ENCODE measurements around the gene QSOX2.

The QSOX2 gene

DNA sequence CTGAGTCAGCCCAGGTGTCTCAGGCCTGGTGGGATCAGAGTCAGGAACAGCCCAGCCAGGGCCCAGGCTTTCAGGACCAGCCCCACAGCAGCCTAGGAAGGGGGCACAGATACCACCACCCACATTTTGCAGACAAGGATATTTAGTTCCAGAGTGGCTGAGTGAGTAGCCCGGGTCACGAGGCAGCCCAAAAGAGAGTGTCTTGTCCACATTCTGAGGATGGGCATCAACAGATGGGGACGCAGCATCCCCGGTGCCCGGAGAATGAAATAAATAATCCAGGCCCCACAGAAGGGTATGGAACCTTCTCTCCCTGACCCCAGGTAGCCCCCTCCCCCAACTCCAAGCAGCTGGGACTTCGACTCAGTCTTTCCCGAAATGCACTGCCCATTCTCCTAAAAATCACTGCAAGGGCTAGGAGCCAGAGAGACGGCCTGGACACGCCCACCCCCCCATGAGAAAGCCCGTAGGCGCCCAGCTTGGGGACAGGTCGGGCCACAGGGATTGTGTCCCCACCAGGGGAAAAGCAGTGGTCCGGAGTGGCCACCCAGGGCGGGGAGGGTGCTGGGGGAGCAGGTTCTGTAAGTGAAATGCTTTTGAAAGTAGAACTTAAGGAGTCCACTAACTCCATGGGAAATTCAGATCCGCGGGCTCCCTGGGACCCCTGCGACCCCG lies 47.5 kb downstream of the QSOX2 start:
- H3K4me3 ChIP-seq (replicated peaks; ENCODE audit: low read depth, low read length) = no peak overlapping the region
- TF ChIP-seq, protein P1, sequence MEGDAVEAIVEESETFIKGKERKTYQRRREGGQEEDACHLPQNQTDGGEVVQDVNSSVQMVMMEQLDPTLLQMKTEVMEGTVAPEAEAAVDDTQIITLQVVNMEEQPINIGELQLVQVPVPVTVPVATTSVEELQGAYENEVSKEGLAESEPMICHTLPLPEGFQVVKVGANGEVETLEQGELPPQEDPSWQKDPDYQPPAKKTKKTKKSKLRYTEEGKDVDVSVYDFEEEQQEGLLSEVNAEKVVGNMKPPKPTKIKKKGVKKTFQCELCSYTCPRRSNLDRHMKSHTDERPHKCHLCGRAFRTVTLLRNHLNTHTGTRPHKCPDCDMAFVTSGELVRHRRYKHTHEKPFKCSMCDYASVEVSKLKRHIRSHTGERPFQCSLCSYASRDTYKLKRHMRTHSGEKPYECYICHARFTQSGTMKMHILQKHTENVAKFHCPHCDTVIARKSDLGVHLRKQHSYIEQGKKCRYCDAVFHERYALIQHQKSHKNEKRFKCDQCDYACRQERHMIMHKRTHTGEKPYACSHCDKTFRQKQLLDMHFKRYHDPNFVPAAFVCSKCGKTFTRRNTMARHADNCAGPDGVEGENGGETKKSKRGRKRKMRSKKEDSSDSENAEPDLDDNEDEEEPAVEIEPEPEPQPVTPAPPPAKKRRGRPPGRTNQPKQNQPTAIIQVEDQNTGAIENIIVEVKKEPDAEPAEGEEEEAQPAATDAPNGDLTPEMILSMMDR (IDR thresholded peaks at IDR 0.05; ENCODE audit: low read depth, low read length, missing control alignments) = no peak
- DNase-seq (ENCODE audit: extremely low read depth, low read depth) = no peak

DNA sequence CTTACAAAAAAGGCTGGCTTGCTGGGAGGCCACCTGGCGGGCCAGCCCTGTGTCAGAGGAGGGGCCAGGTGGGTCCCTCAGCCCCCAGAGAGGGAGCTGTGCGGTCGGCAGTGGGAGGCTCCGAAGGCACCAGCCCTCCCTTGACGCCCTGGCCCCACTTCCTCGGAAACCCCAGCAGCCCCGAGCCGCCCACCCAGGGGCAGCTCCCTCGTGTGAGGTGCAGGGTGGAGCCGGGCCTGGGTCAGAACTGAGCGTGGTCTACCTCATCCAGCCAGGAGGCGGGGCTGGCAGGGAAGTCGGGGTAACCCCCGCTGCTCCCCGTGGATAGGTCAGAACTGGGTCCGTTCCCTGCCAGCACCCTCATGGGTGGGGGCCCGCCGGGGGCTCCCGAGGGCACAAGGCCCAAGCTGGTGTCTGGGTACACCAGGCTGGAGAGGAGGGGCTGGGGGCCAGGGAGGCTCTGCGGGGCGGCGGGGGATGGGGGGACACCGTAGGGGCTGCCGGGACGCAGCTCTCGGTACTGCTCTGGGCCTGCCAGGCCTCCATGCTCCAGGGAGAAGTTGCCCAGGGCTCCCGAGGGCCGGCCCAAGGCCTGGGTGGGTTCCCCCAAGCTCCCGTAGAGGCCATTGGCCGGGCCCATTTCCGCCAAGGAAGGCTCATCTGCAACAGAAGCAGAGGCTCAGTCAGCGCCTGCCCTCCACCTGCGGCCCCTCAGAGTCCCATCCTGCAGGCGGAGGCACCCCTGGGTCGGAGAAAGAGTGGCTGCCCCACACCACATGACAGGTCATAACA lies 48.3 kb downstream of the QSOX2 start:
- no peak for DNase-seq (ENCODE audit: extremely low read depth, low read depth)
- no peak overlapping the region for H3K4me3 ChIP-seq (replicated peaks; ENCODE audit: low read depth, low read length)
- TF ChIP-seq, protein P1 (IDR thresholded peaks at IDR 0.05; ENCODE audit: low read depth, low read length, missing control alignments) = no peak

DNA sequence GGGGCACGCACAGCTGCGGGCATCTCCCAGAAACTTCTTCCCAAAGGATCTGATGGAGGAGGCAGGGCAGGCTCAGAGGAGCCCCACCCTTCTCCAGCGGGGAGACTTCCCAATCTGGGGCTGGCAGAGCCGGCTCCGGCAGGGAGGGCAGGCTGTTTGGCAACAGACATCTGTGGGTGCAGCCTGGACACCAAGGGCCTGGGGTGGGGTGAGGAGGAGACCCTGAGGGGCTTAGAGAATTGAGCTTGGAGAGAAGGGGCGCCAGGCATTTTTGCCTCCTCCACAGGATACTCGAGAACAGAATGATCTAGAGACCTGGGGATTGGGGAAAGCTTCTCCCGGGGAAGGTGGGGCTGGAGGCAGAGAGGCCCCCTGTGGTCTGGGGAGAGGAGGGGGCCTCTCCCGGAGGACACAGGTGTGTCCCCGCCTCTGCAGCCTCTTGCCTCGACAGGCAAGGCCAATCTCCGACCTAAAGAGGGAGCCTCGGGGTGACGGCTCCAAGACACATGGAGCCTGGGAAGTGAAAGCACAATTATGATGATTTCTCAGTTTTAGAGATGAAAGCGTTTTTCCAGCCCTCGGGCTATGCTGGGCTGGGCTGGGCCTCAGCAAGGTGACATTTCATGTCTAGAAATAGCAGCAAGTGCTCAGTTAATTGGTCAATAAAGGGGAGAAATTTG lies 49.1 kb downstream of the QSOX2 start:
- TF ChIP-seq, protein P1 (IDR thresholded peaks at IDR 0.05; ENCODE audit: low read depth, low read length, missing control alignments) = no peak
- H3K4me3 ChIP-seq (replicated peaks; ENCODE audit: low read depth, low read length) = no peak overlapping the region
- no peak for DNase-seq (ENCODE audit: extremely low read depth, low read depth)

DNA sequence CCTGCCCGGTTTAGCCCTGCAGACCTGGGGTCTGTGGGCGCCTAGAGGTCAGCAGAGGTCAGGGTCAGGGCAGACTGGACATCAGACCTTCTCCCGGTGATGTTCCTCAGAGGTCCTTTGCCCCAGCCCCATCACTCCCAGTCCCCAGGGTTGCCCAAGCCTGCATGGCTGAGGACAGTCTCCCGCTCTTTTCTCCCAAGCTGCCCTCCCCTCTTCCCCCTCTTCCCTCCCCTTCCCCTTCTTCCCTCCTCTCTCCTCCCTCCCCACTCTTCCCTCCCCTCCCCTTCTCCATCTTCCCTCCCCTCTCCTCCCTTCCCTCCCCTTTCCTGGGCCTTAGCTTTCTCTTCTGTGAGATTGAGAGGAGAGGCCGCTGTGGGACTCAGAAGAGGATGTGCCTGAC lies 51.1 kb downstream of the QSOX2 start:
- no peak for DNase-seq (ENCODE audit: extremely low read depth, low read depth)
- TF ChIP-seq, protein P1 (IDR thresholded peaks at IDR 0.05; ENCODE audit: low read depth, low read length, missing control alignments) = no peak
- no peak overlapping the region for H3K4me3 ChIP-seq (replicated peaks; ENCODE audit: low read depth, low read length)

DNA sequence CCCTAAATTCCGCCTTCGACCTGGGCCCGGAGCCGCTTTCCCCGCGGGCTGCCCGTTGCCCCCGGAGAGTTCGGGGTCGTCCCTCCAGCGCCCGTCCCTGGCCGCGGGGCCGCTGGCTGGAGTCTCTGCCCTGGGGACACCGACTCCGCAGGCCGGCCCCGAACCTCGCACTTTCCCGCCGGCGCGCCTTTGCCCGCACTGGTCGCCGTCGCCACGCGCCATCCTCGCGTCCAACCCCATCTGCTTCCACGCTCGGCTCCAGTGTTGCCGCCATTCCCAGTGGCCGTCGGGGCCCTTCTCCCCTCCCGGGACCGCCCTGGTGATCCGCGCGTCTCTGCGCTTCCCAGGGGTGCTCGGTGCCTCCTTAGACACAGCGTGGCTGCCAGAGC lies 51.7 kb downstream of the QSOX2 start:
- H3K4me3 ChIP-seq (replicated peaks; ENCODE audit: low read depth, low read length) = no peak overlapping the region
- DNase-seq (ENCODE audit: extremely low read depth, low read depth) = no peak
- TF ChIP-seq, protein P1 (IDR thresholded peaks at IDR 0.05; ENCODE audit: low read depth, low read length, missing control alignments) = no peak

DNA sequence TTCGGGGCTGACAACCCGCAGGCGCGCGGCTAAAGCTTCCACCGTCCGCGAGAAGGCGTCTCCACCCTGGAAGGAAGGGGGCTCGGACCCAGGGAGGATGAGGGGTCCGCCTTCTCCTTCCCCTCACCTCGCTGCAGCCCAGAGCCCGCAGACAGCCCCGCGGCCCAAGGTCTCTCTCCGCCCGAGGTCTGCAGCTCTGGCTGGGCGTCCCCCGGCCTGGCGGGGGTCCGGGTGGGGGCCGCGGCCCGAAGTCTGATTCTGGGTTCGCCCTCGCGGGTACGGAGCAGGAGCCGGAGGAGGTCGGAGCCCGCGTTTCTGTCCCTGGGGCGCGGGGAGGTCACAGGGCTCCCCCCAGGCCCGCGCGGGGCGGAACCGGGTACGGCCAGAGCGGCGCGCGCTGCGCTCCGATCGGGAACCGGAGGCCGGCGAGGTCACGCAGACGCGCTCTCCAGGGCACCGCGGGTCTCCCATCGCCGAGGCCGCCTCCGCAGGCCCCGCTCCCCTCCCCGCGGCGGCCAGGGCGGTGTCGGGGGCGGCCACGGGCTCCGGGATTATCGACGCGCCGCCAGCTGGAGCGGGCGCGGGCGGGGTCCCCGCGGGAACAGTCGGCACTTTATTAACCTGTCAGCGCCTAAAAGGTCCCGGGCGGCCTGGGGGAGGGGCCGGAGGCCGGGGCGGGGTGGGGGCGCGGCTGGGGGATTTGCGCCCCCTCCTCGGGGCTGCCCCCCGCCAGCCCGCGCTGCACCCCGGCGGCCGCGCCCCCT lies 52.3 kb downstream of the QSOX2 start:
- TF ChIP-seq, protein P1 (IDR thresholded peaks at IDR 0.05; ENCODE audit: low read depth, low read length, missing control alignments) = no peak
- no peak overlapping the region for H3K4me3 ChIP-seq (replicated peaks; ENCODE audit: low read depth, low read length)
- no peak for DNase-seq (ENCODE audit: extremely low read depth, low read depth)

Measured in HFF-Myc (cell line).